Type B pancreatic cell (in vitro differentiated cells): Measurements from ENCODE around the gene EPS8L3. TPM values are rescaled to one million over a fixed set of nuclear protein-coding genes. Genes with fewer than 3 reads are reported as not detected.

ENCODE experiments used
- DNase-seq: peaks from one replicate; pipeline ENCODE4 v3.0.0; 2021; ENCODE audit warnings: mixed read lengths; ENCODE audit not compliant: unreplicated experiment; ENCODE audit errors: extremely low spot score
- H3K27ac Mint-ChIP-seq: 2 replicates; pipeline ENCODE4 v1.8.0; 2021; ENCODE audit warnings: mild to moderate bottlenecking, mixed read lengths
- H3K27me3 Mint-ChIP-seq: 2 replicates; pipeline ENCODE4 v1.8.0; 2021; ENCODE audit warnings: mixed read lengths
- H3K36me3 Mint-ChIP-seq: 2 replicates; pipeline ENCODE4 v1.8.0; 2021; ENCODE audit warnings: mixed read lengths
- H3K4me1 Mint-ChIP-seq: one replicate; pipeline ENCODE4 v1.8.0; 2021; ENCODE audit warnings: mixed read lengths; ENCODE audit not compliant: unreplicated experiment
- H3K4me3 Mint-ChIP-seq: 2 replicates; pipeline ENCODE4 v1.8.0; 2021; ENCODE audit warnings: mild to moderate bottlenecking, mixed read lengths
- H3K9me3 Mint-ChIP-seq: 2 replicates; pipeline ENCODE4 v1.8.0; 2021; ENCODE audit warnings: mixed read lengths
- CTCF ChIP-seq: fragments of 200-600 bp; sonication (generic); conservative IDR thresholded peaks from 2 replicates; pipeline ENCODE4 v1.5.0; 2021; ENCODE audit warnings: antibody characterized with exemption, mild to moderate bottlenecking
- total RNA-seq: library from RNA; stranded (reverse); gene quantifications from 2 replicates; pipeline ENCODE4 v1.2.1, GENCODE V29; 2021; ENCODE audit warnings: low replicate concordance

The EPS8L3 gene
- total RNA-seq, 1 donor from 2014 or later = 9.9 TPM

- Mint-ChIP-seq H3K27ac (no peak overlapping the region), H3K4me3 (no peak overlapping the region), H3K27me3 (peaks cover 6% of the 10 kb centered on the region), H3K9me3 (no peaks in the 10 kb centered on the region), H3K4me1 (peaks cover 9% of the 10 kb centered on the region), H3K36me3 (no peaks in the 10 kb centered on the region)
- TF ChIP-seq CTCF = no peak
- no peak for DNase-seq
Observed at GRCh38 chr1:109765896-109766615, 2.3 kb upstream of the EPS8L3 start.

GRCh38 chr1:109765483-109765815 is 1.7 kb upstream of the EPS8L3 start:
- H3K36me3 Mint-ChIP-seq = no peaks in the 10 kb centered on the region
- H3K27me3 Mint-ChIP-seq = peaks cover 5% of the 10 kb centered on the region
- peaks cover 9% of the 10 kb centered on the region for H3K4me1 Mint-ChIP-seq
- H3K27ac Mint-ChIP-seq = no peak overlapping the region
- no peak overlapping the region for H3K4me3 Mint-ChIP-seq
- DNase-seq = no peak
- no peak for TF ChIP-seq CTCF
- H3K9me3 Mint-ChIP-seq = no peaks in the 10 kb centered on the region

- H3K36me3 Mint-ChIP-seq = no peaks in the 10 kb centered on the region
- TF ChIP-seq CTCF = no peak
- H3K4me1 Mint-ChIP-seq = peaks cover 9% of the 10 kb centered on the region
- no peaks in the 10 kb centered on the region for H3K9me3 Mint-ChIP-seq
- no peak for DNase-seq
- peaks cover 5% of the 10 kb centered on the region for H3K27me3 Mint-ChIP-seq
- H3K4me3 Mint-ChIP-seq = no peak overlapping the region
- no peak overlapping the region for H3K27ac Mint-ChIP-seq
Observed at GRCh38 chr1:109764561-109765482, 1.1 kb upstream of the EPS8L3 start.

DNA sequence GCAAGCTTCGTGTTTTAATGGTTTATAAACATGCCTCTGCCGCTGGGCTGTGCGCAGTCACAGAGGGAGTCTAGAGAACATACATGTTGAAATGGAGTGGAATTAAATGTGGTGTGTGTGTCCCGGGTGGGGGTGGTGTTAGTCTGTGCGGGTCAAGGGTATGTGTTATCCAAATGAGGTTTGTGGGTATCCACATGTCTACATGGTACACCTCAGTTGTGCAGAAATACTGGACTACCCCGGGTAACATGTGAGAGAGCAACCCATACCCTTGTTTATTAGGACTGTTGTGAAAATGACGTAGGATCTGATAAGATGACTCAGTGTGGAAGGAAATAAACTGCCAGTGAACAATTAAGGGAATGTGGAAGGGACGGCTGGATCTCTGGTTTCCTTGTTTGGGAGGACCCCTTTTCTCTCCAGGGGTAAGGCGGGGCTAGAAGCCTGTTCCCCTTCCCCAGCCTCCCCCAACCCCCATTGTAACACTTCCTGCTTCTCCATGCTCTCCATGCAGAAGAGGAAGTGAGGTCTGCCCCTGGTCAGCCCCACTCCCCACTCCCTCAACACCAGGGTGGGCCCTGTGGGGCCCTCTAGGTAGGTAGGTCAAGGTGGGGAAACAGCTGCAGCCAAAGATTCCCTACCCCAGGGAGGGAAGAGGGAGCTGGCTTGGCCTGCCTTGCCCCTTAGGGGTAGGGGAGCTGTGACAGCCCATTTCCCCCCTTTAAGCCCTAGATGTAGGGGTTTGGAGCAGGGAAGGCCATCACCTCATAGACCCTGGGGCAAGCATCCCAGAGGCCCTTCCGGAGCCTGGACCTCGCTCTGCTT is 690 bp downstream of the EPS8L3 start:
- no peaks in the 10 kb centered on the region for H3K27me3 Mint-ChIP-seq
- H3K4me3 Mint-ChIP-seq = no peak overlapping the region
- H3K9me3 Mint-ChIP-seq = no peaks in the 10 kb centered on the region
- DNase-seq = peak; percentile 29
- no peak for TF ChIP-seq CTCF
- H3K27ac Mint-ChIP-seq = peak overlapping the region; percentile 63
- H3K4me1 Mint-ChIP-seq = peaks cover 9% of the 10 kb centered on the region
- H3K36me3 Mint-ChIP-seq = no peaks in the 10 kb centered on the region

GRCh38 chr1:109762039-109762585 is 1.6 kb downstream of the EPS8L3 start:
- Mint-ChIP-seq H3K4me1 (peaks cover 9% of the 10 kb centered on the region), H3K36me3 (no peaks in the 10 kb centered on the region), H3K27me3 (no peaks in the 10 kb centered on the region), H3K4me3 (no peak overlapping the region), H3K9me3 (no peaks in the 10 kb centered on the region), H3K27ac (no peak overlapping the region)
- TF ChIP-seq CTCF = no peak
- DNase-seq = peak; percentile 27
